B cell (primary cell): Measurements from ENCODE around the gene XPNPEP3. TPM values are rescaled to one million over a fixed set of nuclear protein-coding genes. Genes with fewer than 3 reads are reported as not detected.

Experiments used
- ATAC-seq: fragments of 200-7000 bp; cut with Tn5 transposase; one replicate; pipeline ENCODE4 v1.10.0; 2021; ENCODE audit warnings: low read depth, mild to moderate bottlenecking, moderate number of reproducible peaks, moderate library complexity
- CTCF ChIA-PET: fragments of 350-600 bp; sonication (Branson Sonifier 250); formaldehyde crosslinking; loops from one replicate; lab custom pipeline; 2021; ENCODE audit warnings: antibody characterized with exemption, inconsistent platforms; lab: Charles Lee
- POLR2A ChIA-PET: fragments of 350-600 bp; sonication (Branson Sonifier 250); formaldehyde crosslinking; loops from one replicate; lab custom pipeline; 2021; ENCODE audit warnings: antibody characterized with exemption; lab: Charles Lee
- DNase-seq: peaks from one replicate; pipeline ENCODE4 v3.0.0; 2013
- H2AFZ ChIP-seq: 2 replicates; pipeline ENCODE4 v1.6.1; 2012; ENCODE audit warnings: mild to moderate bottlenecking, low read depth, low read length; ENCODE audit not compliant: insufficient read depth, poor library complexity, severe bottlenecking
- H3K27ac ChIP-seq, 2 donors: 1 replicate in 1 of 2; 2 replicates in 1 of 2; pipeline ENCODE4 v1.5.1; 2012 to 2013; ENCODE audit warnings: low read length in 2 of 2, mild to moderate bottlenecking in 2 of 2, moderate library complexity in 1 of 2
- H3K27me3 ChIP-seq, 4 experiments: fragments of 200-600 bp in 1 of 4; sonication (generic) in 1 of 4; replicated peaks in 1 of 4; 1 replicate in 2 of 4; 2 replicates in 2 of 4; pipeline versions ENCODE4 v1.6.1 to v1.7.0; 2013 to 2016; ENCODE audit warnings: low read length in 3 of 4, mild to moderate bottlenecking in 2 of 4, mixed read lengths in 1 of 4, moderate library complexity in 1 of 4; ENCODE audit not compliant: insufficient read depth in 4 of 4, control insufficient read depth in 3 of 4; ENCODE audit errors: control extremely low read depth in 1 of 4
- H3K36me3 ChIP-seq, 2 experiments: replicated peaks in 1 of 2; 1 replicate in 1 of 2; 2 replicates in 1 of 2; pipeline versions ENCODE4 v1.6.1 to v1.7.1; 2013; ENCODE audit warnings: low read length in 1 of 2; ENCODE audit not compliant: insufficient read depth in 2 of 2, control insufficient read depth in 1 of 2; ENCODE audit errors: control extremely low read depth in 1 of 2, extremely low read depth in 1 of 2
- H3K4me1 ChIP-seq, 2 donors: fragments of 200-600 bp in 1 of 2; sonication (generic) in 1 of 2; 1 replicate in 1 of 2; 2 replicates in 1 of 2; pipeline versions ENCODE4 v1.5.1 to v1.6.1; 2013 to 2017; ENCODE audit warnings: low read length in 2 of 2; ENCODE audit not compliant: control insufficient read depth in 2 of 2, insufficient read depth in 2 of 2
- H3K4me2 ChIP-seq: replicated peaks from 2 replicates; pipeline ENCODE3; 2012; ENCODE audit warnings: mild to moderate bottlenecking, low read depth, low read length; ENCODE audit not compliant: poor library complexity, severe bottlenecking
- H3K4me3 ChIP-seq, 5 experiments: fragments of 200-600 bp in 1 of 5; sonication (generic) in 1 of 5; 1 replicate in 3 of 5; 2 replicates in 2 of 5; pipeline versions ENCODE4 v1.5.1 to v1.7.0; 2011 to 2016; ENCODE audit warnings: low read length in 4 of 5, mild to moderate bottlenecking in 4 of 5, low read depth in 2 of 5, control low read depth in 1 of 5, moderate library complexity in 1 of 5; ENCODE audit not compliant: insufficient read depth in 1 of 5; ENCODE audit errors: control extremely low read depth in 1 of 5, extremely low read depth in 1 of 5
- H3K79me2 ChIP-seq: fragments of 200-600 bp; sonication (generic); one replicate; pipeline ENCODE4 v1.6.0; 2016; ENCODE audit warnings: low read length; ENCODE audit not compliant: control insufficient read depth, insufficient read depth
- H3K9ac ChIP-seq: fragments of 200-600 bp; sonication (generic); 2 replicates; pipeline ENCODE4 v1.6.1; 2017; ENCODE audit warnings: mild to moderate bottlenecking, low read length, moderate library complexity
- H3K9me3 ChIP-seq, 3 donors: one replicate each; pipeline versions ENCODE4 v1.6.1 to v1.7.1; 2013; ENCODE audit warnings: low read length in 2 of 3; ENCODE audit not compliant: control insufficient read depth in 2 of 3, insufficient read depth in 1 of 3; ENCODE audit errors: control extremely low read depth in 1 of 3
- H4K20me1 ChIP-seq: 2 replicates; pipeline ENCODE4 v1.6.0; 2012; ENCODE audit warnings: mild to moderate bottlenecking, low read length; ENCODE audit not compliant: insufficient read depth, control insufficient read depth, poor library complexity, severe bottlenecking
- H3K27ac Mint-ChIP-seq: one replicate; pipeline ENCODE4 v1.8.0; 2021; ENCODE audit warnings: mixed read lengths
- H3K27me3 Mint-ChIP-seq: one replicate; pipeline ENCODE4 v1.8.0; 2021; ENCODE audit warnings: mixed read lengths
- H3K4me1 Mint-ChIP-seq: one replicate; pipeline ENCODE4 v1.8.0; 2021; ENCODE audit warnings: mixed read lengths
- H3K4me3 Mint-ChIP-seq: one replicate; pipeline ENCODE4 v1.8.0; 2021; ENCODE audit warnings: mixed read lengths
- H3K9me3 Mint-ChIP-seq: one replicate; pipeline ENCODE4 v1.8.0; 2022; ENCODE audit warnings: mixed read lengths; ENCODE audit not compliant: insufficient read depth
- CTCF ChIP-seq: fragments of 200-600 bp; IDR thresholded peaks from one replicate; pipeline ENCODE4 v1.8.0; 2022; ENCODE audit warnings: antibody characterized with exemption, mild to moderate bottlenecking
- EZH2 ChIP-seq: IDR thresholded peaks from 2 replicates; pipeline ENCODE4 v1.6.1; 2012; ENCODE audit warnings: borderline replicate concordance, low read depth, mild to moderate bottlenecking, moderate library complexity, low read length; ENCODE audit not compliant: insufficient read depth, poor library complexity, severe bottlenecking
- WGBS: methylation state at CpG from one replicate; pipeline ENCODE4 v1.1.5; 2013; ENCODE audit warnings: missing lambda C conversion rate; ENCODE audit not compliant: insufficient coverage; 5-methylcytosine and 5-hydroxymethylcytosine counted together
- intact Hi-C: fragments of 100-400 bp; cut with micrococcal nuclease; formaldehyde crosslinking; loops from one replicate; pipeline ENCODE4 v1.10.0; 2022
- polyA plus RNA-seq: library from polyadenylated mRNA; depleted of rRNA; stranded (reverse); fragments of >200 nt; gene quantifications from 2 replicates; pipeline ENCODE4 v1.2.3, GENCODE V29; 2012
- total RNA-seq, 2 donors: library from RNA; stranded (reverse); fragments of 120-200 nt in 1 of 2; gene quantifications; 1 replicate in 1 of 2; 2 replicates in 1 of 2; pipeline versions ENCODE4 v1.2.3 to v1.2.4, GENCODE V29; 2013 to 2022

Gene XPNPEP3
- total and polyA plus RNA-seq, 2 donors (not counting 1 experiment from before 2014, with no cell fraction given), result 7.9 to 18.9 TPM

- no CpG with 5 or more reads among the region's 3 CpGs for WGBS
- Histone ChIP-seq H3K79me2 (no peaks in the 10 kb centered on the region), H3K4me3 (no peak overlapping the region), H2AFZ (no peak overlapping the region), H3K9me3 (no peaks in the 10 kb centered on the region), H3K27ac (no peak overlapping the region), H3K9ac (no peak overlapping the region), H3K4me1 (no peaks in the 10 kb centered on the region), H4K20me1 (no peaks in the 10 kb centered on the region), H3K36me3 (peaks cover 2 to 26% of the 10 kb centered on the region in 2 experiments), H3K4me2 (no peak overlapping the region), H3K27me3 (no peaks in the 10 kb centered on the region)
- no peak for DNase-seq
- no peaks in the 10 kb centered on the region for H3K4me1 Mint-ChIP-seq
- ATAC-seq, result no peak
- ChIA-PET POLR2A (no interaction called here), CTCF (interaction anchor here (1.5 kb wide), 1 partner anchor 9 kb away, joined by 6 read pairs; no protein-coding TSS in a partner anchor)
- H3K27ac Mint-ChIP-seq, result no peak overlapping the region
- H3K27me3 Mint-ChIP-seq, result no peaks in the 10 kb centered on the region
- intact Hi-C loops, result loop anchor here (10.0 kb wide), 1 partner anchor 366 kb away; no protein-coding TSS in a partner anchor
- TF ChIP-seq CTCF (no peak), EZH2 (no peak)
- H3K9me3 Mint-ChIP-seq, result no peaks in the 10 kb centered on the region
- H3K4me3 Mint-ChIP-seq, result no peak overlapping the region
These were observed 33.9 kb downstream of the XPNPEP3 start for GRCh38 chr22:40890881-40891280.

- intact Hi-C loops, result loop anchor here (10.0 kb wide), 1 partner anchor 370 kb away; no protein-coding TSS in a partner anchor
- no peak overlapping the region for H3K27ac ChIP-seq
- no peak overlapping the region for H3K27ac Mint-ChIP-seq
- H3K27me3 Mint-ChIP-seq, result no peaks in the 10 kb centered on the region
- TF ChIP-seq EZH2 (no peak), CTCF (no peak)
- no peaks in the 10 kb centered on the region for H3K4me1 ChIP-seq
- ATAC-seq, result no peak
- peaks cover 2% of the 10 kb centered on the region in 2 experiments for H3K36me3 ChIP-seq
- no peak for DNase-seq
- no peaks in the 10 kb centered on the region for H3K27me3 ChIP-seq
- H3K79me2 ChIP-seq, result no peaks in the 10 kb centered on the region
- no peak overlapping the region for H3K4me3 ChIP-seq
- H3K9ac ChIP-seq, result no peak overlapping the region
- H3K4me2 ChIP-seq, result no peak overlapping the region
- H4K20me1 ChIP-seq, result no peaks in the 10 kb centered on the region
- ChIA-PET CTCF (interaction anchor here (0.6 to 1.5 kb wide), 2 partner anchors 211 to 236 kb away, joined by 4 read pairs; no protein-coding TSS in a partner anchor), POLR2A (no interaction called here)
- no peak overlapping the region for H3K4me3 Mint-ChIP-seq
- no peaks in the 10 kb centered on the region for H3K9me3 ChIP-seq
- H3K4me1 Mint-ChIP-seq, result peaks cover 5% of the 10 kb centered on the region
- WGBS, result 100% methylated on average over 3 of the region's 4 CpGs
- H3K9me3 Mint-ChIP-seq, result no peaks in the 10 kb centered on the region
- H2AFZ ChIP-seq, result no peak overlapping the region
These were observed 37.5 kb downstream of the XPNPEP3 start for GRCh38 chr22:40894417-40894816.
